Activated T-cell treated with anti-CD3 and anti-CD28 coated beads, Interleukin-2, amount 50 U/mL, for 24 hours (primary cell): ENCODE results near the gene SNX14.

Experiments used
- DNase-seq: peaks from one replicate; pipeline ENCODE4 v3.0.0-alpha.2; 2020
- H3K27ac Mint-ChIP-seq: 2 replicates; pipeline ENCODE4 v1.8.0; 2020; ENCODE audit warnings: mild to moderate bottlenecking, mixed read lengths
- H3K27me3 Mint-ChIP-seq: 2 replicates; pipeline ENCODE4 v1.8.0; 2020; ENCODE audit warnings: mixed read lengths
- H3K36me3 Mint-ChIP-seq: 2 replicates; pipeline ENCODE4 v1.8.0; 2020; ENCODE audit warnings: low read depth, mixed read lengths
- H3K4me1 Mint-ChIP-seq: 2 replicates; pipeline ENCODE4 v1.8.0; 2020; ENCODE audit warnings: low read depth, mixed read lengths
- H3K4me3 Mint-ChIP-seq: 2 replicates; pipeline ENCODE4 v1.8.0; 2020; ENCODE audit warnings: mild to moderate bottlenecking, moderate library complexity, mixed read lengths
- H3K9me3 Mint-ChIP-seq: 2 replicates; pipeline ENCODE4 v1.8.0; 2020; ENCODE audit warnings: mixed read lengths

SNX14 gene

GRCh38 chr6:85496856-85497255 lies 96.8 kb downstream of the SNX14 start:
- no peak for DNase-seq
- Mint-ChIP-seq H3K27me3 (no peaks in the 10 kb centered on the region), H3K4me1 (peaks cover 41% of the 10 kb centered on the region), H3K9me3 (peaks cover 26% of the 10 kb centered on the region), H3K4me3 (no peak overlapping the region), H3K27ac (peak overlapping the region; percentile 55), H3K36me3 (peaks cover 29% of the 10 kb centered on the region)

GRCh38 chr6:85496009-85496579 lies 97.6 kb downstream of the SNX14 start:
- H3K27me3 Mint-ChIP-seq, result no peaks in the 10 kb centered on the region
- H3K4me3 Mint-ChIP-seq, result no peak overlapping the region
- H3K4me1 Mint-ChIP-seq, result peaks cover 41% of the 10 kb centered on the region
- peaks cover 26% of the 10 kb centered on the region for H3K9me3 Mint-ChIP-seq
- H3K27ac Mint-ChIP-seq, result peak overlapping the region; percentile 55
- no peak for DNase-seq
- peaks cover 27% of the 10 kb centered on the region for H3K36me3 Mint-ChIP-seq

- H3K4me3 Mint-ChIP-seq, result no peak overlapping the region
- no peak overlapping the region for H3K27ac Mint-ChIP-seq
- peaks cover 26% of the 10 kb centered on the region for H3K9me3 Mint-ChIP-seq
- H3K4me1 Mint-ChIP-seq, result peaks cover 33% of the 10 kb centered on the region
- no peak for DNase-seq
- no peaks in the 10 kb centered on the region for H3K27me3 Mint-ChIP-seq
- H3K36me3 Mint-ChIP-seq, result peaks cover 23% of the 10 kb centered on the region
These were observed 98.8 kb downstream of the SNX14 start for GRCh38 chr6:85494547-85495536.

GRCh38 chr6:85493389-85493788 lies 100.3 kb downstream of the SNX14 start:
- no peak for DNase-seq
- H3K4me1 Mint-ChIP-seq, result peaks cover 19% of the 10 kb centered on the region
- H3K9me3 Mint-ChIP-seq, result peaks cover 24% of the 10 kb centered on the region
- H3K36me3 Mint-ChIP-seq, result peaks cover 23% of the 10 kb centered on the region
- no peaks in the 10 kb centered on the region for H3K27me3 Mint-ChIP-seq
- H3K4me3 Mint-ChIP-seq, result no peak overlapping the region
- no peak overlapping the region for H3K27ac Mint-ChIP-seq

- H3K27ac Mint-ChIP-seq, result no peak overlapping the region
- H3K4me3 Mint-ChIP-seq, result no peak overlapping the region
- H3K4me1 Mint-ChIP-seq, result peaks cover 4% of the 10 kb centered on the region
These were observed 103.0 kb downstream of the SNX14 start for GRCh38 chr6:85490516-85491248.

GRCh38 chr6:85484948-85485347 lies 108.7 kb downstream of the SNX14 start:
- no peak for DNase-seq
- Mint-ChIP-seq H3K9me3 (no peaks in the 10 kb centered on the region), H3K4me1 (peaks cover 17% of the 10 kb centered on the region), H3K27ac (no peak overlapping the region), H3K27me3 (no peaks in the 10 kb centered on the region), H3K4me3 (no peak overlapping the region), H3K36me3 (no peaks in the 10 kb centered on the region)

More at GRCh38 chr6:85490516-85491248, 103.0 kb downstream of the SNX14 start:
- no peak for DNase-seq
- Mint-ChIP-seq H3K9me3 (peaks cover 2% of the 10 kb centered on the region), H3K36me3 (peaks cover under 1% of the 10 kb centered on the region), H3K27me3 (no peaks in the 10 kb centered on the region)

- Mint-ChIP-seq H3K4me3 (no peak overlapping the region), H3K27ac (no peak overlapping the region), H3K9me3 (no peaks in the 10 kb centered on the region), H3K4me1 (peaks cover 17% of the 10 kb centered on the region), H3K27me3 (no peaks in the 10 kb centered on the region), H3K36me3 (no peaks in the 10 kb centered on the region)
- DNase-seq, result no peak
These were observed 109.8 kb downstream of the SNX14 start for GRCh38 chr6:85483846-85484245.

- Mint-ChIP-seq H3K9me3 (no peaks in the 10 kb centered on the region), H3K4me3 (no peak overlapping the region), H3K4me1 (peaks cover 17% of the 10 kb centered on the region), H3K36me3 (no peaks in the 10 kb centered on the region), H3K27me3 (no peaks in the 10 kb centered on the region), H3K27ac (peak overlapping the region; percentile 62)
- DNase-seq, result peak; percentile 92
These were observed 110.6 kb downstream of the SNX14 start for GRCh38 chr6:85482905-85483700.

GRCh38 chr6:85482206-85482904 lies 111.3 kb downstream of the SNX14 start:
- Mint-ChIP-seq H3K4me1 (peaks cover 17% of the 10 kb centered on the region), H3K27me3 (no peaks in the 10 kb centered on the region), H3K9me3 (no peaks in the 10 kb centered on the region), H3K36me3 (peaks cover 3% of the 10 kb centered on the region), H3K4me3 (no peak overlapping the region), H3K27ac (peak overlapping the region; percentile 62)
- no peak for DNase-seq

GRCh38 chr6:85479208-85479607 lies 114.5 kb downstream of the SNX14 start:
- H3K9me3 Mint-ChIP-seq, result no peaks in the 10 kb centered on the region
- H3K27ac Mint-ChIP-seq, result no peak overlapping the region
- peaks cover 6% of the 10 kb centered on the region for H3K36me3 Mint-ChIP-seq
- no peak for DNase-seq
- no peaks in the 10 kb centered on the region for H3K27me3 Mint-ChIP-seq
- no peak overlapping the region for H3K4me3 Mint-ChIP-seq
- peaks cover 17% of the 10 kb centered on the region for H3K4me1 Mint-ChIP-seq

GRCh38 chr6:85476532-85476931 lies 117.1 kb downstream of the SNX14 start:
- DNase-seq, result no peak
- Mint-ChIP-seq H3K4me3 (no peak overlapping the region), H3K36me3 (peaks cover 8% of the 10 kb centered on the region), H3K9me3 (no peaks in the 10 kb centered on the region), H3K4me1 (peaks cover 5% of the 10 kb centered on the region), H3K27me3 (no peaks in the 10 kb centered on the region), H3K27ac (no peak overlapping the region)

GRCh38 chr6:85473748-85474147 lies 119.9 kb downstream of the SNX14 start:
- H3K27me3 Mint-ChIP-seq, result no peaks in the 10 kb centered on the region
- no peaks in the 10 kb centered on the region for H3K9me3 Mint-ChIP-seq
- DNase-seq, result no peak
- no peak overlapping the region for H3K4me3 Mint-ChIP-seq
- peaks cover 10% of the 10 kb centered on the region for H3K4me1 Mint-ChIP-seq
- no peak overlapping the region for H3K27ac Mint-ChIP-seq
- H3K36me3 Mint-ChIP-seq, result peaks cover 10% of the 10 kb centered on the region

- H3K27me3 Mint-ChIP-seq, result no peaks in the 10 kb centered on the region
- H3K4me1 Mint-ChIP-seq, result peaks cover 14% of the 10 kb centered on the region
- no peak for DNase-seq
- peaks cover 10% of the 10 kb centered on the region for H3K36me3 Mint-ChIP-seq
- H3K9me3 Mint-ChIP-seq, result no peaks in the 10 kb centered on the region
- no peak overlapping the region for H3K27ac Mint-ChIP-seq
- no peak overlapping the region for H3K4me3 Mint-ChIP-seq
These were observed 120.9 kb downstream of the SNX14 start for GRCh38 chr6:85472744-85473143.
